Germinal center (tissue), 1 donor: ENCODE data around the gene CBX5.
A peak's percentile ranks its signal among the peaks of the same experiment; 100 is the strongest.
"Not testable (repeated sequence)": the region's sequence is repeated elsewhere in the genome, so short reads cannot be mapped to it uniquely, and the experiment has no call there.

Source experiments
- DNase-seq: peaks from one replicate; pipeline ENCODE4 v3.0.0; 2012; ENCODE audit warnings: mixed read lengths, low spot score

CBX5 gene

GRCh38 chr12:54294152-54294952, 14.4 kb upstream of the CBX5 start:
- peak; percentile 61 for DNase-seq

GRCh38 chr12:54292931-54293241, 13.0 kb upstream of the CBX5 start:
- DNase-seq: no peak

- DNase-seq: no peak
Measured at GRCh38 chr12:54292083-54292930, 12.4 kb upstream of the CBX5 start.

GRCh38 chr12:54287261-54288157, 7.6 kb upstream of the CBX5 start:
- no peak for DNase-seq

GRCh38 chr12:54286042-54287030, 6.4 kb upstream of the CBX5 start:
- DNase-seq: no peak

- no peak for DNase-seq
Measured at GRCh38 chr12:54285150-54286041, 5.5 kb upstream of the CBX5 start.

- DNase-seq: not testable (repeated sequence)
Measured at GRCh38 chr12:54284070-54284780, 4.3 kb upstream of the CBX5 start.

- no peak for DNase-seq
Measured at GRCh38 chr12:54282949-54283593, 3.1 kb upstream of the CBX5 start.

GRCh38 chr12:54281694-54282093, 1.8 kb upstream of the CBX5 start:
- not testable (repeated sequence) for DNase-seq

GRCh38 chr12:54281261-54281638, 1.3 kb upstream of the CBX5 start:
- DNase-seq: not testable (repeated sequence)

GRCh38 chr12:54280468-54281260, 742 bp upstream of the CBX5 start, which contains the start of gene HNRNPA1:
TSS of gene HNRNPA1 (plus strand) at chr12:54280726. CDS start at chr12:54280808, 82 bp downstream.
- peak; percentile 97 for DNase-seq

GRCh38 chr12:54279227-54279631, 693 bp downstream of the CBX5 start:
- no peak for DNase-seq

- DNase-seq: no peak
Measured at GRCh38 chr12:54277823-54278276, 2.1 kb downstream of the CBX5 start.

GRCh38 chr12:54276368-54276767, 3.6 kb downstream of the CBX5 start:
- DNase-seq: no peak

GRCh38 chr12:54273981-54274380, 5.9 kb downstream of the CBX5 start:
- DNase-seq: no peak

GRCh38 chr12:54272214-54272613, 7.7 kb downstream of the CBX5 start:
- DNase-seq: no peak

- no peak for DNase-seq
Measured at GRCh38 chr12:54270345-54270744, 9.6 kb downstream of the CBX5 start.

GRCh38 chr12:54266852-54267251, 13.1 kb downstream of the CBX5 start:
- no peak for DNase-seq
